Left lung (tissue), 10 donors: ENCODE data around the gene FGF1. TPM values are rescaled to one million over a fixed set of nuclear protein-coding genes. Genes with fewer than 3 reads are reported as not detected.

Source experiments
- ATAC-seq: fragments of 200-7000 bp; cut with Tn5 transposase; one replicate; pipeline ENCODE4 v1.9.1; 2020; ENCODE audit warnings: moderate library complexity
- DNase-seq, 4 donors: peaks; one replicate each; pipeline ENCODE4 v3.0.0-alpha.2; 2013 to 2020
- H3K27ac ChIP-seq, 2 donors: fragments of 200-600 bp; sonication (generic) in 1 of 2; one replicate each; pipeline versions ENCODE4 v1.5.0 to v1.8.0; 2020 to 2021
- H3K27me3 ChIP-seq, 2 donors: fragments of 200-600 bp; sonication (generic) in 1 of 2; one replicate each; pipeline versions ENCODE4 v1.5.0 to v1.8.0; 2020 to 2021
- H3K36me3 ChIP-seq, 2 donors: fragments of 200-600 bp; sonication (generic) in 1 of 2; one replicate each; pipeline versions ENCODE4 v1.5.0 to v1.8.0; 2020 to 2021
- H3K4me1 ChIP-seq, 2 donors: fragments of 200-600 bp; one replicate each; pipeline ENCODE4 v1.8.0; 2021
- H3K4me3 ChIP-seq, 2 donors: fragments of 200-600 bp; sonication (generic) in 1 of 2; one replicate each; pipeline versions ENCODE4 v1.5.0 to v1.8.0; 2020 to 2021; ENCODE audit warnings: mild to moderate bottlenecking in 1 of 2
- H3K9me3 ChIP-seq, 2 donors: fragments of 200-600 bp; sonication (generic) in 1 of 2; one replicate each; pipeline versions ENCODE4 v1.5.0 to v1.8.0; 2020 to 2021
- intact Hi-C, 2 donors: fragments of 100-400 bp; cut with DNase I; formaldehyde crosslinking; loops; one replicate each; pipeline versions ENCODE4 v1.11.2 to v1.14.2; 2022
- polyA plus RNA-seq, 6 donors: library from polyadenylated mRNA; unstranded; fragments of 120-200 nt; gene quantifications; one replicate each; pipeline ENCODE4 v1.2.1, GENCODE V29; 2013; ENCODE audit not compliant: insufficient read length in 6 of 6
- total RNA-seq, 2 donors: library from RNA; stranded (reverse); fragmentation: NEBNext Ultra II Directional; extraction: Animal tissue kit (Norgen Biotek cat#: 25700); gene quantifications; one replicate each; pipeline ENCODE4 v1.2.1, GENCODE V29; 2021
- TF ChIP-seq, protein P1 (sequence below), 2 donors: fragments of 200-600 bp; sonication (generic) in 1 of 2; IDR thresholded peaks; one replicate each; pipeline versions ENCODE4 v1.5.0 to v1.8.0; 2021; ENCODE audit warnings: antibody characterized with exemption in 2 of 2
- donor health status: DM: no; HTN: yes; CAD: no.
- donor health status: DM: no; HTN: no; CAD: no.

The FGF1 gene
- total and polyA plus RNA-seq, 8 donors = 0.41 to 1.9 (median 1.4) TPM

DNA sequence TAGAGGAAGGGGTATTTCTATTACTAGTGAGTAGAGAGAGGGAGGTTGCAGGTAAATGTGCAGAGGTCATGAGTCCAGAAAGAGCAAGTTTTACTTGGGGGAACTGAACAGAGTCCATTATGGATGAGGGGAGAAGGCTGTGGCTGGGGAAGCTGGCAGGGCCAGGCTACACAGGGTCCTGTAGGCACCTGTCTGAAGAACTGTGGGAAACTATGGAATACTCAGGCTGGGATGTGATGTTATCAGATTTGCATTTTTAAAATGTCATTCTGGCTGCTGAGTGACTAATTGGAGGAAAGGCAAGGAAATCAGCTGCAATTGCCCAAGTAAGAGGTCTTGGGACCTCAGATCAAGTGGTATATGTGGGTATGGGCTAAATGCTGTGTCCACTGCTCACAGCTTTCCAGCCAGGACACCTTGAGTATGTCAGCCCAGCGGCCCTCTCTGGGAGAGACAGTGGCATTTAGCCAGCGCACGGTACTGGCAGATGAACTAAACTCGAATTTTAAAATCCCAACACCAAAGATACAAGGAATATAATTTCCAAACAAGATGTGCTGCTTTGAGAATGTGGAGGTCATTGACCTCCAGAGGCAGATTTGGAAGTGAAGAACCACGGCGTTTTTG, 49.1 kb downstream of the FGF1 start:
- ATAC-seq (no peak), DNase-seq (no peak)
- intact Hi-C loops = no loop called here
- no peak overlapping the region for H3K27ac ChIP-seq
- no peak overlapping the region for H3K4me3 ChIP-seq
- no peaks in the 10 kb centered on the region for H3K4me1 ChIP-seq
- no peaks in the 10 kb centered on the region for H3K36me3 ChIP-seq
- H3K9me3 ChIP-seq = no peaks in the 10 kb centered on the region
- no peaks in the 10 kb centered on the region for H3K27me3 ChIP-seq
- TF ChIP-seq, protein P1, sequence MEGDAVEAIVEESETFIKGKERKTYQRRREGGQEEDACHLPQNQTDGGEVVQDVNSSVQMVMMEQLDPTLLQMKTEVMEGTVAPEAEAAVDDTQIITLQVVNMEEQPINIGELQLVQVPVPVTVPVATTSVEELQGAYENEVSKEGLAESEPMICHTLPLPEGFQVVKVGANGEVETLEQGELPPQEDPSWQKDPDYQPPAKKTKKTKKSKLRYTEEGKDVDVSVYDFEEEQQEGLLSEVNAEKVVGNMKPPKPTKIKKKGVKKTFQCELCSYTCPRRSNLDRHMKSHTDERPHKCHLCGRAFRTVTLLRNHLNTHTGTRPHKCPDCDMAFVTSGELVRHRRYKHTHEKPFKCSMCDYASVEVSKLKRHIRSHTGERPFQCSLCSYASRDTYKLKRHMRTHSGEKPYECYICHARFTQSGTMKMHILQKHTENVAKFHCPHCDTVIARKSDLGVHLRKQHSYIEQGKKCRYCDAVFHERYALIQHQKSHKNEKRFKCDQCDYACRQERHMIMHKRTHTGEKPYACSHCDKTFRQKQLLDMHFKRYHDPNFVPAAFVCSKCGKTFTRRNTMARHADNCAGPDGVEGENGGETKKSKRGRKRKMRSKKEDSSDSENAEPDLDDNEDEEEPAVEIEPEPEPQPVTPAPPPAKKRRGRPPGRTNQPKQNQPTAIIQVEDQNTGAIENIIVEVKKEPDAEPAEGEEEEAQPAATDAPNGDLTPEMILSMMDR (IDR thresholded peaks at IDR 0.05) = no peak

DNA sequence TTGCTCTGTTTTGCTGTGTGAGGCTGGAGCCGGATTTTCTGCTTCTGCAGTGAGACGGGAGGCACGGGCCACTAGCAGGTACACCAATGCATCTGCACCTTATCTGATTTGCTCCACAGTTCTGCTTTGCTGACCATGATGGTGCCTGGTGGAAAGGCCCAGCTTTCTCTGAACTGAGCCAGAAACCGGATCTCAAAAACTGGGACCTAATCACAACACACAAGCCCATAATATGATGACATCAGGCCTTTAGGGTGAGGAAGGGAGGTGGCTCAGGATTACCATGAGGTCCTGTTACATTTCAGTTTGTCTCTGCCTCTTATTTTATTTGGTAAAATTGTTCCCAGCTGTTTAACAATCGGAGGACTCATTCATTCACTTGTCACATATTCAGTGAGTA, 49.8 kb downstream of the FGF1 start:
- DNase-seq = no peak
- TF ChIP-seq, protein P1 (IDR thresholded peaks at IDR 0.05) = no peak
- intact Hi-C loops = no loop called here

DNA sequence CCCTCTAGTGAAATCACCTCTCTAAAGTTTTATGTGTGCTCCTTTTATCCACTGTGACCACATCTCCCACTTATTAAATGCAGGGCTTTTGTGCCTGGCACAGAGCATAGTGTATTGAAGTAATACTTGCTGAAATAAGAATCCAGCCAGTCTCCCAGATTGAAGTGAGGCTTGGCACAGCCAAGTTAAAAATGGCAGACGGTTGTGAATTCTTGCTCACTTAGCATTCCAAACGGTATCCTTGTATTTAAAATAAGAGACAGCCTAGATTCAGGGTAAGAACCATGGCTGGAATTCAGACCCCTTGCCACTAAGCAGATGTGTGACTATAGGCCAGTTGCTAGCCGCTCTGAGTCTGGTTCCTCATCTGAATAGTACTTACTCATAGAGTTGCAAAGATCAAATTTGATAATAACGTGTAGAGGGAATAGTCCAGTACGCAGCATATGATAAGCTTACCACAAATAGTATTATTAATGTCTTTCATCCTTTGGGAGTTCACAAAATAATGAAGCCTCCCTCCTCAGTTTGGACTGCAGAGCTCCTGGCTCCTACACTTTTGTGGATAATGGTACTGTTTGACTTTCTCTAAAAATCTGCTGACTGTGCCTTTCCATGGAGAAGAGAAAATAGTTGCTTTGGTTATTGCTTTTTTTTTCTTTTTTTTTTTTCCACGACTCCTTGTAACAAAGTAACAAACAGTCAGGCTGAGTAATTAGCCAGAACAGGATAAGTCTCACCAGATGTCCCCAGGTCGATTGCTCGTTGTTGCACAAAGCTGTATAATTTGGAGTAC, 51.5 kb downstream of the FGF1 start:
- ATAC-seq (peak; percentile 44), DNase-seq (no peak)

More for the DNA sequence above, 49.8 kb downstream of the FGF1 start:
- Histone ChIP-seq H3K27me3 (no peaks in the 10 kb centered on the region), H3K27ac (no peak overlapping the region), H3K36me3 (no peaks in the 10 kb centered on the region), H3K9me3 (no peaks in the 10 kb centered on the region), H3K4me3 (no peak overlapping the region), H3K4me1 (no peaks in the 10 kb centered on the region)
- no peak for ATAC-seq

DNA sequence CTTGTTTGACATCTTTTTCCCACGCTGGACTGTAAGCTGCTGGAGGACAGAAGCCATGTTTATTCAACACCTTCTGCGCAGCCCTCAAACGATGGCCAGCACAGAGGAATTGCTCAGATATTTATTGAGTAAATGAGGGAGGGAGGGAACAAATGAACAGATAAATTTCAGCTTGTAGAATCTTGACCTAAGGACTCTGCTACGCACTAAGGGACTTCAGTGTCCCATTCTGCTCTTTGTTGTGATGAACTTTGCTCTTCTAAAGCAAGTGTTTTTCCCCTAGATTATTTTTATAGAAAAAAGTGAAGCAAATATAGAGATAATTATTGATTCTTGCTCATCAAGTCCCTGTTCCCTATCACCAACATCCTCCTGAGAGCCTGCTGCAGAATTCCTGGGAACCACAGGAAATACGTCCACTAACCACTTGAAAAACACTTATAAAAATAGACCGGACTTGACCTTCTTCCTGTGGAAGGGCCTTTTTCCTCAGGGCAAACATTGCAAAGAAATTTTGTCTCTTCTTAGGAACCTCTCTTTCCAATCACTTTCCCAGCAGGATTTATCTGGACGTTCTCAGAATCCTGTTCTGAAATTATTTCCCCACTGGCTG, 54.9 kb downstream of the FGF1 start:
- H3K27ac ChIP-seq = no peak overlapping the region
- no peaks in the 10 kb centered on the region for H3K27me3 ChIP-seq
- ATAC-seq = no peak
- TF ChIP-seq, protein P1 (IDR thresholded peaks at IDR 0.05) = no peak
- no peaks in the 10 kb centered on the region for H3K36me3 ChIP-seq
- no peaks in the 10 kb centered on the region for H3K9me3 ChIP-seq
- intact Hi-C loops = no loop called here
- DNase-seq = no peak
- no peak overlapping the region for H3K4me3 ChIP-seq
- H3K4me1 ChIP-seq = no peaks in the 10 kb centered on the region

More for the DNA sequence above, 51.5 kb downstream of the FGF1 start:
- H3K4me3 ChIP-seq = no peak overlapping the region
- TF ChIP-seq, protein P1 (IDR thresholded peaks at IDR 0.05) = no peak
- H3K27ac ChIP-seq = no peak overlapping the region
- no peaks in the 10 kb centered on the region for H3K4me1 ChIP-seq
- H3K27me3 ChIP-seq = no peaks in the 10 kb centered on the region
- no peaks in the 10 kb centered on the region for H3K9me3 ChIP-seq
- H3K36me3 ChIP-seq = no peaks in the 10 kb centered on the region
- intact Hi-C loops = no loop called here
